GM12878 (cell line): Measurements from ENCODE around the gene NKRF. TPM values are rescaled to one million over a fixed set of nuclear protein-coding genes. Genes with fewer than 3 reads are reported as not detected.

Experiments used
- ATAC-seq: fragments of 200-7000 bp; cut with Tn5 transposase; 3 replicates; pipeline ENCODE4 v1.9.1; 2020; ENCODE audit warnings: mild to moderate bottlenecking, moderate library complexity
- BruUV-seq: library from RNA; stranded (reverse); fragments of 400-500 nt; replicated peaks from 2 replicates; lab custom pipeline; 2021; lab: Mats Ljungman, UMichigan
- CTCF ChIA-PET: fragments of 300-600 bp; sonication (Branson Sonifier 250); formaldehyde crosslinking; extraction: SDS; loops from one replicate; lab custom pipeline; 2021; ENCODE audit warnings: inconsistent platforms; lab: Yijun Ruan, JAX
- POLR2A ChIA-PET: fragments of 350-600 bp; formaldehyde crosslinking; extraction: SDS; loops from one replicate; lab custom pipeline; 2021; ENCODE audit warnings: inconsistent platforms; lab: Charles Lee
- RAD21 ChIA-PET: fragments of 300-600 bp; sonication (Branson Sonifier 250); formaldehyde crosslinking; loops from one replicate; lab custom pipeline; 2023; ENCODE audit warnings: antibody characterized with exemption; ENCODE audit not compliant: unreplicated experiment; lab: Charles Lee
- SMC1A ChIA-PET: fragments of 300-600 bp; sonication (Branson Sonifier 250); formaldehyde crosslinking; loops from one replicate; lab custom pipeline; 2023; ENCODE audit not compliant: unreplicated experiment, uncharacterized antibody; lab: Charles Lee
- DNase-seq: peaks from one replicate; pipeline ENCODE4 v3.0.0-alpha.2; 2011; ENCODE audit warnings: low read depth, low spot score
- FAIRE-seq: peaks from 3 replicates; lab custom pipeline; 2011; peaks lifted over from hg19 to GRCh38; lab: Jason Lieb, UNC
- H2AFZ ChIP-seq: 2 replicates; pipeline ENCODE4 v1.6.0; 2011; ENCODE audit warnings: low read depth, low read length, control low read depth; ENCODE audit not compliant: control insufficient read depth
- H3K27ac ChIP-seq: 2 replicates; pipeline ENCODE4 v1.5.1; 2011; ENCODE audit warnings: control low read depth; ENCODE audit not compliant: control insufficient read depth, insufficient read depth
- H3K27me3 ChIP-seq, 2 experiments: replicated peaks in 1 of 2; 2 replicates each; pipeline versions ENCODE4 v1.6.0 to v1.6.1; 2011; ENCODE audit warnings: low read length in 1 of 2; ENCODE audit not compliant: control insufficient read depth in 2 of 2, insufficient read depth in 2 of 2
- H3K36me3 ChIP-seq, 2 experiments: 2 replicates each; pipeline ENCODE4 v1.5.1; 2011; ENCODE audit warnings: low read length in 1 of 2; ENCODE audit not compliant: control insufficient read depth in 2 of 2, insufficient read depth in 2 of 2
- H3K4me1 ChIP-seq: 2 replicates; pipeline ENCODE4 v1.6.1; 2011; ENCODE audit warnings: mild to moderate bottlenecking, low read length, moderate library complexity, mixed read lengths; ENCODE audit not compliant: control insufficient read depth, insufficient read depth
- H3K4me2 ChIP-seq: 2 replicates; pipeline ENCODE4 v1.6.0; 2011; ENCODE audit warnings: control low read depth; ENCODE audit not compliant: control insufficient read depth, insufficient read depth
- H3K4me3 ChIP-seq: fragments of 200-600 bp; sonication (generic); 2 replicates; pipeline ENCODE4 v1.5.1; 2016
- H3K79me2 ChIP-seq: 2 replicates; pipeline ENCODE4 v1.6.0; 2011; ENCODE audit warnings: low read length; ENCODE audit not compliant: control insufficient read depth, insufficient read depth
- H3K9ac ChIP-seq: 2 replicates; pipeline ENCODE4 v1.8.0; 2011; ENCODE audit warnings: low read length, control low read depth, mixed read lengths; ENCODE audit not compliant: control insufficient read depth, insufficient read depth
- H3K9me3 ChIP-seq: replicated peaks from 3 replicates; pipeline ENCODE4 v1.5.1; 2011; ENCODE audit warnings: mild to moderate bottlenecking, low read length; ENCODE audit not compliant: control insufficient read depth, insufficient read depth
- H4K20me1 ChIP-seq: 2 replicates; pipeline ENCODE4 v1.6.0; 2011; ENCODE audit not compliant: control insufficient read depth, insufficient read depth
- ESRRA ChIP-seq: IDR thresholded peaks from 2 replicates; pipeline ENCODE4 v1.6.1; 2012; ENCODE audit warnings: mild to moderate bottlenecking, low read length, improper control_type of control experiment
- EZH2 ChIP-seq: IDR thresholded peaks from 2 replicates; pipeline ENCODE4 v1.6.1; 2012; ENCODE audit warnings: low read depth, mild to moderate bottlenecking, control low read depth, inconsistent platforms, low read length, borderline replicate concordance; ENCODE audit not compliant: control insufficient read depth
- FOS ChIP-seq: IDR thresholded peaks from 3 replicates; pipeline ENCODE4 v1.6.1; 2011; ENCODE audit warnings: borderline replicate concordance; ENCODE audit not compliant: insufficient read length; ENCODE audit errors: extremely low read depth
- GATAD2B ChIP-seq: fragments of 450-650 bp; conservative IDR thresholded peaks from 2 replicates; pipeline ENCODE4 v1.6.1; 2017; ENCODE audit warnings: low read depth, mild to moderate bottlenecking, moderate library complexity
- IKZF1 ChIP-seq: fragments of 450-650 bp; conservative IDR thresholded peaks from 2 replicates; pipeline ENCODE4 v1.6.1; 2017; ENCODE audit warnings: antibody characterized with exemption, mild to moderate bottlenecking
- KLF5 ChIP-seq: fragments of 450-650 bp; IDR thresholded peaks from 2 replicates; pipeline ENCODE4 v1.6.1; 2014; ENCODE audit warnings: mild to moderate bottlenecking; ENCODE audit not compliant: partially characterized antibody
- REST ChIP-seq: IDR thresholded peaks from 2 replicates; pipeline ENCODE4 v1.6.1; 2012; ENCODE audit warnings: mild to moderate bottlenecking, low read depth, low read length
- ZBTB40 ChIP-seq: fragments of 450-650 bp; IDR thresholded peaks from 2 replicates; pipeline ENCODE4 v1.6.1; 2016; ENCODE audit warnings: mild to moderate bottlenecking, moderate library complexity, borderline replicate concordance
- WGBS: methylation state at CpG from one replicate; pipeline ENCODE4 v1.1.6; 2016; ENCODE audit warnings: low lambda C conversion rate; ENCODE audit not compliant: insufficient replicate concordance, insufficient coverage; ENCODE audit errors: missing lambda C conversion rate; 5-methylcytosine and 5-hydroxymethylcytosine counted together
- in situ Hi-C: fragments of 300-500 bp; cut with MboI; formaldehyde crosslinking; loops from 9 replicates; pipeline ENCODE4 v1.14.3; 2018; ENCODE audit warnings: mixed read lengths
- intact Hi-C: fragments of 100-400 bp; cut with micrococcal nuclease; formaldehyde crosslinking; loops from one replicate; pipeline ENCODE4 v1.14.2; 2022; ENCODE audit not compliant: unreplicated experiment
- polyA plus RNA-seq, 11 experiments: library from polyadenylated mRNA; depleted of rRNA in 4 of 11; unstranded in 6 of 11; stranded (reverse) in 5 of 11; fragments of >200 nt; fragmentation: Nextera tagmentation in 4 of 11; fragmentation: Illumina TruSeq in 1 of 11; extraction: Ambion mirVana in 4 of 11; extraction: Trizol in 1 of 11; gene quantifications; 1 replicate in 1 of 11; 2 replicates in 10 of 11; pipeline versions ENCODE4 v1.2.1 to v1.2.3, GENCODE V29; 2011 to 2016; ENCODE audit warnings: inconsistent platforms in 2 of 11, missing spikeins in 2 of 11, low read depth in 1 of 11
- total RNA-seq, 4 experiments: library from RNA; depleted of rRNA in 3 of 4; stranded (reverse); fragments of >200 nt in 3 of 4; fragmentation: Illumina TruSeq in 1 of 4; extraction: Trizol in 1 of 4; gene quantifications; 2 replicates each; pipeline versions ENCODE4 v1.2.1 to v1.2.3, GENCODE V29; 2013 to 2021

NKRF gene
- total and polyA plus RNA-seq, 10 of the 15 experiments (the other 5 are each of a cell fraction or from before 2014, with no cell fraction given) = 6.2 to 21.5 (median 10.1) TPM

- Histone ChIP-seq H3K4me3 (no peak overlapping the region), H3K36me3 (peaks cover 3 to 7% of the 10 kb centered on the region in 2 experiments; a peak in 3 of 4 replicates), H2AFZ (no peak overlapping the region), H3K4me1 (peaks cover 13% of the 10 kb centered on the region), H3K27ac (no peak overlapping the region), H3K9ac (no peak overlapping the region), H3K9me3 (no peaks in the 10 kb centered on the region), H3K27me3 (no peaks in the 10 kb centered on the region), H3K4me2 (no peak overlapping the region), H4K20me1 (no peaks in the 10 kb centered on the region), H3K79me2 (no peaks in the 10 kb centered on the region; the same call in 1 of the 2 replicates)
- BruUV-seq = no TSS peak
- ChIA-PET RAD21 (interaction anchor here (0.7 to 2.6 kb wide), 6 partner anchors 12 to 132 kb away, joined by 3 to 18 read pairs (median 4); no protein-coding TSS in a partner anchor), POLR2A (interaction anchor here (1.1 to 1.2 kb wide), 2 partner anchors 15 to 60 kb away, joined by 3 to 5 read pairs; no protein-coding TSS in a partner anchor), CTCF (interaction anchor here (1.2 to 3.6 kb wide), 4 partner anchors 11 to 105 kb away, joined by 3 to 16 read pairs (median 7); no protein-coding TSS in a partner anchor), SMC1A (interaction anchor here (0.7 to 10.6 kb wide), 17 partner anchors 9 to 129 kb away, joined by 3 to 166 read pairs (median 4); no protein-coding TSS in a partner anchor)
- ATAC-seq (peak; percentile 17), DNase-seq (no peak), FAIRE-seq (no peak)
- 93% methylated on average over 11 of the region's 11 CpGs for WGBS
- TF ChIP-seq FOS = no peak
- no peak for TF ChIP-seq EZH2
- TF ChIP-seq ESRRA = no peak
- TF ChIP-seq KLF5 = no peak
- no peak for TF ChIP-seq IKZF1
- no peak for TF ChIP-seq GATAD2B
- no peak for TF ChIP-seq REST
- TF ChIP-seq ZBTB40 = no peak
- intact Hi-C loops = no loop called here
- in situ Hi-C loops = loop anchor here (5.0 kb wide), 1 partner anchor 103 kb away; no protein-coding TSS in a partner anchor
Observed at GRCh38 chrX:119624417-119624816, 18.2 kb upstream of the NKRF start.
